CD4-positive, alpha-beta T cell treated with Interleukin-4 for 1 hour (primary cell): ENCODE results near the gene RTF2.

Experiments
- DNase-seq, 2 donors: peaks; one replicate each; pipeline ENCODE4 v3.0.0-alpha.2; 2020 to 2022

The RTF2 gene, protein sequence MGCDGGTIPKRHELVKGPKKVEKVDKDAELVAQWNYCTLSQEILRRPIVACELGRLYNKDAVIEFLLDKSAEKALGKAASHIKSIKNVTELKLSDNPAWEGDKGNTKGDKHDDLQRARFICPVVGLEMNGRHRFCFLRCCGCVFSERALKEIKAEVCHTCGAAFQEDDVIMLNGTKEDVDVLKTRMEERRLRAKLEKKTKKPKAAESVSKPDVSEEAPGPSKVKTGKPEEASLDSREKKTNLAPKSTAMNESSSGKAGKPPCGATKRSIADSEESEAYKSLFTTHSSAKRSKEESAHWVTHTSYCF

DNA sequence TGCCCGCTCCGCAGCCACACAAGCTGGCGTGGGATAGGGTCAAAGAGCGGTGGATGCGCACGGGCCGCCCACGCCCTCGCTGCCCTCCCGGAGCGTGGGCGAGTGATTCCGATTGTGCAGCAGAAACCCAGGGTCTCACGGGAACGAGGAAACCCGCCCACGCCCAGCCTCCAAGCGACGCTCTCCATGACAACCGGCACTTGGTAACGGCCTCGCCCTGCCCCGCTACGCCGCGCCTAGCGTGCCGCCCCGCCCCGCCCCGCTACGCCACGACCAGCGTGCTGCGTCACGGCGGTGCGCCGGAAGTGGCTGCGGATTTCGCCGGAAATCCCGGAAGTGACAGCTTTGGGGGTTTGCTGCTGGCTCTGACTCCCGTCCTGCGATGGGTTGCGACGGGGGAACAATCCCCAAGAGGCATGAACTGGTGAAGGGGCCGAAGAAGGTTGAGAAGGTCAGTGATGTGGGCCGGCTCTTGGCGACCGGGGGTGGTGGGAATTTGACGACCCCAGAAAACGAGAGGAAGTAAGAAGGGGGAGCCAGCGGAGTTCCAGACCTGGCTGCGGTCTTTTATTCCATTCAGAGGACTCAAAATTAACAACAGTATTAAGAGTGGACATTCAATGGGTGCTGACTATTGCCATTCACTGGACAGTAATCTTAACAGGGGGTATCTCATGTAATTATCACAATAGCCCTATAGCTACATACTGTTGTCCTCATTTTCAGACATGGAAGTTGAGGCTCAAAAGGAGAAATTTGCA is at the start of gene RTF2:
Gene RTF2 (plus strand): TSS at position 312 of the 761 bp plus-strand sequence. CDS start 71 bp downstream, at position 383.
- peak; percentile 97 for DNase-seq

DNA sequence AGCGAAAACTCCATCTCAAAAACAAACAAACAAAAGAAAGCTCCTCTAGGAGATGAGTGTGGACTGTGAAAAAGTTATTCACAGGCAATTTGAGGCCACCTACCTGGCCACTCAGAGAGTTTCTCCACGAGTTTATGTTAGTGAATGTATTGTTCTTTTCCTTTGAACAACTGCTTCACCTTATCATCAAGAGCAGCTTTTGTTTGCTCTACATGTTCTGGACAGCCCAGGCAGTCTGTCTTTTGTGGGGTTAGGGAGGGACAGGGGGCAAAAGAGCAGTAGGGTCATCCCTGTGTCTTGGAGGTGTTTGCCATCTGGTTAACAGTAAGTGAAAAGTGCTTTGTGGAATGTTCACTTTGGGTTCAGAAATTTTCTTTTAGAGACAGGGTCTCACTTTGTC is 48.4 kb upstream of the RTF2 start:
- DNase-seq, result no peak

DNA sequence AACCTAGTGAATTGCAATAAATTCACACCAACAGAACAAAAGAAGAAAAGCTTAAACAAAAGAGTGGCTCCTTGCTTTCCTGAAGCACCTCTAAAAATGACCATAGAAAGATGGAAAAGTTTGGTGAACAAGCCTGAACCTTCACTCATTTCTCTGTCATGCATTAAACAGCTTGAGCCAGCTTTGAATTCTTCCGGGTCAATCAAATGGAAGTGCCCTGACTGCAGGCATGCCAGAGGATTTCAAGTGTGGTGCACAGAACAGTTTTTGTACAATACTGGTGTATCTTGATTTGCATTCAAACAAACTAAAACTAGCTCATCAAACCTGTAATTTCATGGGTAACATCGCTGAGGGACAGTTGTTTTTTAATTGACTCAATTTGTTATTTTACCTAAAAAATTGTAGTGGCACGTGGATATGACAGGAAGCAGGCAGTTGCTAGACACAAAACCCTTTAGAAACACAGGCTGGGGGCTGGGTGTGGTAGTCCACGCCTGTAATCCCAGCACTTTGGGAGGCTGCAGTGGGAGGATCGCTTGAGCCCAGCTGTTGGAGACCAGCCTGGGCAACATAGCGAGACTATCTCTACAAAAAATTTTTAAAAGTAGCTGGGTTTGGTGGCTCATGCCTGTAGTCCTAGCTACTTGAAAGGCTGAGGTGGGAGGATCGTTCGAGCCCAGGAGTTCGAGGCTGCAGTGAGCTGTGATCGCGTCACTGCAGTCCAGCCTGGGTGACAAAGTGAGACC is 47.3 kb upstream of the RTF2 start:
- DNase-seq, result no peak

DNA sequence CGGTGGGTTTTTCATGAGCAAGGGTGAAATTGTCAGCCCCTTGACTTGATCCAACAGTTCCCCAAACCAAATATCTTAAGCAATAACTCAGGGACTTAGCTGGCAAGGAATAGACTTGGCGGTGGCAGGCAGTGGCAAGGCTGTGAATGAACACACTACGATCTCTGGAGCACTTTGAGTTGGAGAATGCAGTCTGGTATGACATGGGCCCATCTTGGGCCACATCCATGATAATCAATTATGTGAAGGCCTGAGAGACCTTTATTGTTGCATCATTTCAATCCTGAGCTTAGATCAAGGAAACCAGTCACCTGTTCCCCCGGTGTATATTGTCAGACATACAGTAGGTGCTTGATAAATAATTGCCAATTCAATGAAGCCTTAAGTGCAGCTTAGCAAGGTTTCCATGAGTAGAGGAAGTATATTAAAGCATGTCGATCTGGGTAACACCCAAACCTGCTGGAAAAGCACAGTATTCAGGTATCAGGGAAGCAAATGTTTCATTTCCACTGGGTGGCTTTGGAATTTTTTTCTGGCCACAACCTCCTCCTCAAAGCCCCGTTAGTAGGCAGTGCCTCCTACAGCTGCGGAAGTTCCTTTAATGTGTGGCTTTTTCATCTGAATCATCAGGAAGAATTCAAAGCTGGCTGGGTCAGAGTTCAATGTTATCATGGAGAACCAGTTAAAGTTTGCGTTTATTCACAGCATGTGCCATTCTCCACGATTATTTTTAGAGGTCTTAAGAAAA is 46.2 kb upstream of the RTF2 start:
- DNase-seq, result no peak

DNA sequence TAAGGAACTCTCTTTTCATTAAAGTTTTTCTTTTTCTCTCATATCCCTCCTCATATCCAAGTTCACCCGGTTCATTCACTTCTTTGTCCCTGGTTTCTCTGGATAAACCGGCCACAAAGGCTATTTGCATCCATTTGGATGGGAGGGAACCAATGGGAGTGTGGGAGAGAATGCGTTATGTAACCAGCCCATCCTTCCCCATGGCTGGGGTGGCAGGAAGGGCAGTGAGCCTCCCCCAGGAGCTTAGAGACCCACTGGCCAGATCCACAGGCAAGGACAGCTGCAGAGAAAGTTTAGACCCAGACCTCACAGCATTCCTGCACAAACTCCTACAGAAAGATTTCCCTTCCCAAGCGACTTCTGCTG is 45.6 kb upstream of the RTF2 start:
- DNase-seq, result no peak

DNA sequence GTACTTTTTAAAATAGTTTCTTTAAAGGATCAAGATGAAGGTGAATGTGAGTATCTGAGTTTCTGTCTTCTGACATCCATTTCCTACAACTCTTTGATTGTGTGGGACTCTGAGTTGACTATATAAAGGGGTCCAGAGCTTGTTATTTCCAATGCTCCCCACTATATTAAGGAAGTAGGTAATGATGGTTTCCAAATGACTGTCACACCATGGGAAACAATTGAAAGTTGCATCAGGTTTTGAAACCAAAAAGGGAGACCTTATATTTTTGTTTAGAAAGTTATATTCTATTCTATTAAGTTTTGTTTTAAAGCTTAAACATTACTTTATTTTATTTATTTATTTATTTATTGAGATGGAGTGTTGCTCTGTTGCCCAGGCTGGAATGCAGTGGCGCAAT is 45.2 kb upstream of the RTF2 start:
- no peak for DNase-seq

DNA sequence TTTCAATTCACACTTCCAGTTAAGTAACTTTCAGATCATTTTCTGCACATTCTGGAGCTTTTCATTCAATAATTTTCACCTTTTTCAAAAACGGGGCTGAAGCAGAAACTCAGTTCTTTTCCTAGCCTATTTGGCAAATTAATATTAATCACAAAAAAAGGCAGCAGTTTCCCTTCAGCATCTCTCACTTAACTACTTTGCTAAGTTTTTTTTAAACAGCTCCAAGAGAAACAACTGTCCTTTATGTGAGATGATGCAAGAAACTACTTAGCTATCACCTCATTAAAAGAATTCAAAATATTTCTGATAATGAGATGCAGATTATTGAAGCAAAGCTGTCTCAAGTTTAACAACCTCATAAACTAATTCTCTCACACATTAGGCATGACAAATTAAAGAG is 44.5 kb upstream of the RTF2 start:
- DNase-seq, result no peak

DNA sequence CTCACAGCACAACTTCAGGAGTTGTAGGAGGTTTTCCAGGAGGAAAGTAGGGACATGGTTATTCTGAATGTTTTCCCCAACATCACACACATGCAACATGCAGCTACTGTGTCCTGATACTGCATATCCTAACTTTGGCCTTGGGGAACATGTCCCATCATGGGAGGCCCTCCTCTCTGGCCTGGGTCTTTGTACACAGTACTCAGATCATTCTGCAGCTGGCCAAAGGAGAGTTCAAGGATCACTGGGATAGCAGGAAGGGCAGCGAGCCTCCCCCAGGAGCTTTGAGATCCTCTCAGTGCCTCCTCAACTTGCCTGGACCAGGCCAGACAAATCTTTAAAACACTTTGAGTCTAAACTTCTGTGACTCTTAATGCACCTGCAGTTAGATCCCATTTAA is 43.5 kb upstream of the RTF2 start:
- DNase-seq, result no peak

DNA sequence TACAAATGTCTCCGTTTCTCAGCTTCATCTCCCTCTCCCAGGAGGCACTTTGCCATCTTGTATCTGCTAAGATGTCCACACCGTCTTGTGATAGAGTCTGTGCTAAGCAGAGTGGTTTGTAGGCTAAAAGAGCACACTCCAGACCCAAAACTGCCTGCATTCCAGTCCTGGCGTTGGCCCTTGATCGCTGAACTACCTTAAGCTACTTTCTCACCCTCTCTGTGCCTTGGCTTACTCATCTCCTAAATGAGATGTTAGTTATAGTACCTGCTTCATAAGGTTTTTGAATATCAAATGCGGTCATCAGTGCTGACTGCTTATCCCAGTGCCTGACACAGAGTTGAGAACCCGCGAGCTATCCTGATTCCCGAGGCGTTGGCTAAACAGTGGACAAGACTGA is 42.4 kb upstream of the RTF2 start:
- no peak for DNase-seq

DNA sequence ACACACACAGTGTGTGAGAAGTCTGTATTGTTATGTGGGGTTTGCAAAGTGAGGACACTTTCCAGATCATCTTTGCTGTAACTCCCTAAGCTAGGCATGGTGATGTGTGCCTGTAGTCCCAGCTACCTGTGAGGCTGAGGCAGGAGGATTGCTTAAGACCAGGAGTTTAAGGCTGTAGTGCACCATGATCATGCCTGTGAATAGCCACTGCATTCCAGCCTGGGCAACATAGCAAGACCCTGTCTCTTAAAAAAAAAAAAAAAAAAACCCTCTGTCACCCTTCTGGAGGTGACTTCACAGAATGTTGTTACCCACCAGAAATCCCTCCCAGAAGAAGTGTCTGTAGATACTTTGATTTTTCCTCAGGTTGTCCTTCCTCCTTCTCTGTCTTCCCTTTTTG is 41.5 kb upstream of the RTF2 start:
- no peak for DNase-seq

DNA sequence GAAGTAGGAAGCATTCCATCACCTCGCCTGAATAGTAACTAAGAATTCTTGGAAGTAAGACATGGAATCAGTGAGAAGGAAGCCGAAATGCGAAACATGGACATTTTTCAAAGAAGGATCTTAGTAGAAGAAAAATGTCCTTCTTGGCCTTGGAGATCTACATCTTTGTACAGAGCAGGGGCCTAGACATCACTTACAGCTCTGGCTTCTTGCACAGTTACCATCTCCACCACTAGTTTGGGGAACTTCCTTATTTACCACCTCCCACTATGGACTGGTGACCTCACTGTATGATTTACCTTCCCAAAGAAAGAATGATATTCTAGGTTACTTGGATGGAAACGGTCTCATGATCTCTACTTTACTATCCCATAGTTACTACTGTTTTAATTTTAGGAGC is 40.6 kb upstream of the RTF2 start:
- no peak for DNase-seq

DNA sequence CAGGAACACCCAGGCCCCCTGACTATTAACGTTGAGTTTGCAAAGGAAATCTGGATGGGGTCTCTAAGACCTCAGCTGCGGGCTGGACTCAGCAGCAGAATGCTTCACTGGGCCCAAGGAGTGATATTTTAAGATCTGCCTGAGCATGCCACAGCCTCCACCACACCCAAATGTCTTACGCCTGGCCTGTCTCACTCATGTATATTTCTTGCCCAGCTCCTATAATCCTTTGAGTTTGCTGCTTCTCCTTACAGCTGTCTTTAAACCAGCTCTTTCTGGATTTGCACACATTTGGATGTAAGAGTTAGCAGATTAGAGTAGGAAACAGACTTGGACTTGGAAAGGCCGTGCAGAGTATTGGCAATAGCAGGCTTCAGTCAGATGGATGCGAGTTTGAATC is 40.0 kb upstream of the RTF2 start:
- DNase-seq, result no peak

DNA sequence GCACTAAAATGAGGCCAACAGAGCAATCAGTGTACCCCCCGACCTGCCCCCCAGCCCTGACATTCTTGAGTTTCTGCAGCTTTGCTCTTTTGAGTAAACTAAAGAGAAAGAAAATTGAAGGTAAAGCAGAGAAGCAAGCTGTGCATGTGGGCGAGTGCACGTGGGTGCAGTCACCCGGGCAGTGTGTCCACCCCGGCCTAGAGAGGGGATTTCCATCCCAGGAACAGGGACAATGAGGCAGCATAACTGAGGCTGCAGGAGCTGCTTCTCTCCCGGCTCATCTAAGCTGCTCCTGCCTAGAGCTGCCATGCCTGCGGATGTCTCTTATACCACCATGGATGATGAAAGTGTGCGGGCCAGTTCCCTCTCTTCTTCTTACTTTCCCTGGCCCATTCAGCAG is 39.5 kb upstream of the RTF2 start:
- DNase-seq, result no peak

DNA sequence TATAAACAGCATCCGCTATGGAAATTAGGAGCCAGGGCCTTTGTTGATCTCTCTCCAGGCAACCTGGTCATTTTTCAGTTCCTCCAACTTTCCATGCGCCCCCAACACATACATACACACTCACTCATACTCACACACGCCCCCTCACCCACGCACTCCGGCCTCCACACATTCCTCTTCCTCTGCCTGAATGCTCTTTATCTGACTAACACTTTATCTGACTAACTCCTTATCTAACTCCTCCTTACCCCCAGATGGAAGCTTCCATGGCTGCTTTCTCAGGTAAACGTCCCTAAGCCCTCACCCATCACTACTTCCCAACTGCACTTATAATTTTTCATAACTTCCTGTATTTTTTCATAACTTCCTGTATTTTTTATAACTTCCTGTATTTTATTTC is 38.9 kb upstream of the RTF2 start:
- peak in 1 of 2 donors; percentile 19 for DNase-seq

DNA sequence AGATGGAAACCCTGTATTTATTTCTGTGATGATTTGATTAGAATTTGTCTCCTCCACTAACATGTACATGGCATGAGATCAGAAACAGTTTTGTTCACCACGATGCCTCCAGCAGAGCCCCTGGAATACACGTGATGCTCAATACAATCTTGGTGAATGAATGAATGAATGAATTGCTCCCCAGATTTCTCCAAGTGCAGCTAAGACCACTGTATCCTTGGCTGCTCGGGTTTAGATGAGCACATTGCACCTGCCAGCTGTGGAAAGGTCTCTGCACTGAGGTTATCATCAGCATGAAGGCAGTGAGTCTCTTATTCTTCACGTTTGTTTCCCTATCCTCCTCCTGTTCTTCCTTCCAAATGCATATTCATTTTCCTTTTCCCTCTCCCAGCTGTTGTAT is 38.5 kb upstream of the RTF2 start:
- DNase-seq, result no peak

DNA sequence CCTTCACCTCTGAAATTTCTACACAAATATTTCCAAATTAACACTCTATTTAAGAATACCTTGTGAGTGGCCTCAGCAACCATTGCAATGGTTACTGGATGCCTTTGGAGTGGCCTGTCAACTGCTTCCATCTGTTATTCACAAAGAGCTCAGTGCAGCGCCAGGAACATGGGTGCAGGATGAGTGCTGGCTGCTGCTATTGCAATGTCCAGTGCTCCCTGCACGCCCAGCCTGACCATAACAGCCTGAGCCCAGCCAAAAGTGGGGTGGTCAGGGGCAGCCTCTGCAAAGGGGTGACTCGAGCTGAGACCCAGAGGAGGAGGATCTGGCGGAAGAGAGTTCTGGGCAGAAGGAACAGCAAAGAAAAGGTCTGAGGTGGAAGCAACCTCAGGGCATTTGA is 38.0 kb upstream of the RTF2 start:
- DNase-seq, result no peak

DNA sequence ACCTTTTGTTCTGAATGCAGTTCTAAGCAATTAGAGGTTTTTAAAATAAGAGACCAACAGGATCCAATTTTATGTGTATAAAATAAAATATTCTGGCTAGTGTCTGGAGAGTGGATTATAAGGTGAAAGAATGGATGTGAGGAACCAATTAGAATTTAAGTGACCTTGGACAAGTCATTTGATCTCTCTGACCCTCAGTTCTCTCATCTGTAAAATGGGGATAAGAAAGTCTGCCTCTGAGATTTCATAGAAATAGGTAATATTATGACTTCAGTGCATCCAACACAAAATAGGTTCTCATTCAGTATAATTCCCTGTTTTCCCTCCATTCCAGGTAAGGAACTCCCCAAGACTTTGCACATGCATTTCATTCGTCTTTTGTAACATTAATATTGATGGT is 37.5 kb upstream of the RTF2 start:
- no peak for DNase-seq

DNA sequence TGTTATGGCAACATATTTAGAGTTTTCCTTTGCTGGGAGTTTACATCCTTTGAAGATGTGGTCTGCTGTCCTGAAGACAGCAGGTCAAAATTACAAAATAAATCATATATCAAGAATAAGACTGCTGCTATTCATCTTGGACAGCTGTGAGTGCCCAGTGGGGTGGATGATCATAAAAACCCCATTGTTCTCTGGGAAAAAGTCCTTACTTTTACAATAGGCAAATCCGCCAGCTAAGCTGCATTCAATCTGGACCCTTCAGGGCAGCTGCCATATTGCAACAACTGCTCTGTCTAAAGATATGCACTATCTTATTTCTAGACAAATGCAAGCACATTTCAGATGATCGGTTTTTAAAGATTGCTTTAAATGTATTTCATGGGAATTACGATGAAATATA is 37.0 kb upstream of the RTF2 start:
- DNase-seq, result no peak

DNA sequence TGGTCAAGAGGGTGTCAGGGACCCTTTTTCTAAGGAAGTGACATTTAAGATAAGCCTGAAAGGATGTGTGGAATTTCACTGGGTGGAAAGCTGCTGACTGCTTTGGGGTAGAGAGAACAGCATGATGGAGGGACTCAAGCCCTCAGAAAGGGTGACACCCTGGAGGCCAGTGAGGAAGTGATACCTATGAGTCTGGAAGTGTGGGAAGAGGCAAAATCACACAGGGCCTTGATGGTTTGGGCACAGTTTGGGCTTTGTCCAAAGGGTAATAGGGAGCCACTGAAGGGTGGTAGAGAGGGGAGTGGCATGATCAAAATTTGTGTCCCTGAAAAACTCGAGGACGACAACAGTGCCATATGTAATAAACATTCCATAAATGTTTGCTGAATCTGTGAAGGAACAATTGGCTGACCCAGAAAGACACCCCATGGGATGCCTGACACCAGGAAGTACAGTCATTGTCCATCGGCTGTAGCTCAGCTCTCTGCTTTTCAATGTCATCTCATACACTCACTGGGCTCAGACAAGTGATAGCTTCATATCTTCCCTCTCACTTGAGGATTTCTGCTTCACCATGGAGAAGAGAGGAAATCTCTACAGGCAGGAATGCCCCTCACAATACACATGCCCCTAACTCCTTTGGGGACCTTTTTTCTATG is 35.1 kb upstream of the RTF2 start:
- DNase-seq, result no peak

DNA sequence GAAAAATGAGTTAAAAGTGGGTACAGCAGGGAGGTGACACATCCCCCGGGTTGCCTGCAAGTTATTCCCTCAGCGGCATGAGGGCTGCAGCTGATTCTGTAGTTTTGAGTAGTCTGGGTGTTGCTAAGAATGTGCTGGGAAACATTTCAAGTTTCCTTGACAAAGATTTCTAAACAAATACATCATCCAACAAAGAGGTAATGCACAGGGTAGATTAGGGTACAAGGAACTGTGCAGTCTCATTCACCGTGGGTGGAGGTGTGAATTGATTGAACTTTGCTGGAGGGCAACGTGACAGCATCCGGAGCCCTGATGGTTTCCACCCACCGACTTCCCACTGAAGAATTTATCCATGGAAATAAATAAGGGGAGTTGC is 34.6 kb upstream of the RTF2 start:
- DNase-seq, result peak in 1 of 2 donors; percentile 52

DNA sequence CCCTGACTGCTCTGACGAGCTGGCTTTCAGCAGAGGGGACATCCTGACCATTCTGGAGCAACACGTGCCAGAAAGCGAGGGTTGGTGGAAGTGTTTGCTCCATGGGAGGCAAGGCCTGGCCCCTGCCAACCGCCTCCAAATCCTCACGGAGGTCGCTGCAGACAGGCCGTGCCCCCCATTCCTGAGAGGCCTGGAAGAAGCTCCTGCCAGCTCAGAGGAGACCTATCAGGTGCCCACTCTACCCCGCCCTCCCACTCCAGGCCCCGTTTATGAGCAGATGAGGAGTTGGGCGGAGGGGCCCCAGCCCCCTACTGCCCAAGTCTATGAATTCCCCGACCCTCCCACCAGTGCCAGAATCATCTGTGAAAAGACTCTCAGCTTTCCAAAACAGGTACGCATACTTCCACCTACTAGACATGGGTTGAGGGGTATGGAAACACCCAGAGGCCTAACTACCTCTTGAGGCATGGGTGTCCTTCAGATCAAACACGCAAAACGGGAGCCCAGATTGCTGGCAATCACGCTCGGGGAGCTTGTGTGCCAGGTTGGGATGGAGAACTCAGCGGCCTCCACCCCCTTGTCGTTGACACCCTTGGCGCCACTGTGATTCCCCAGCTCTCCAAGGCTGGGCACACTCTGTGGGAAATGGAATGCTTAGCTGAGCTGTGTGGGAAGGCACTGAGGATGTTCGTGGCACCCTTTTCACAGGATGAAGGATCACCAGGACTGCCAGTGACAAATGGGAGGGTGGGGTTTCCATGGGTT is 31.0 kb upstream of the RTF2 start:
- no peak for DNase-seq

DNA sequence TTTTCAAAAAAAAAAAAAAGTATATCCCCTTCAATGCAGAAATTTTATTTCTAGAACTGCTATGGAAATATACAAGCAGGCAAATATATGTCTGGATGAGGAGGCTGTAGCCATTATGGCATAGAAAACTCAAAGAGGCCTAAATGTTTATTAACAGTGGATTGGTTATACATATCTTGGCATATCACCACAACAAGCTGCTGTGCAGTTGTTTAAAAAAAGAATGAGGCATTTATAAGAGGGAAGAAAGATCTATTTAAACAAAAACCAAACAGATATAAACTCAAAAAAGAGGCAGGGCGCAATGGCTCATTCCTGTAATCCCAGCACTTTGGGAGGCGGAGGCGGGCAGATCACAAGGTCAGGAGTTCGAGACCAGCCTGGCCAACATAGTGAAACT is 30.1 kb upstream of the RTF2 start:
- DNase-seq, result no peak
